NCI-H82 (cell line): ENCODE measurements around the gene FAM186B.

Experiments used
- DNase-seq: peaks from one replicate; lab custom pipeline; 2025; lab: John Stamatoyannopoulos, UW

The FAM186B gene

DNA sequence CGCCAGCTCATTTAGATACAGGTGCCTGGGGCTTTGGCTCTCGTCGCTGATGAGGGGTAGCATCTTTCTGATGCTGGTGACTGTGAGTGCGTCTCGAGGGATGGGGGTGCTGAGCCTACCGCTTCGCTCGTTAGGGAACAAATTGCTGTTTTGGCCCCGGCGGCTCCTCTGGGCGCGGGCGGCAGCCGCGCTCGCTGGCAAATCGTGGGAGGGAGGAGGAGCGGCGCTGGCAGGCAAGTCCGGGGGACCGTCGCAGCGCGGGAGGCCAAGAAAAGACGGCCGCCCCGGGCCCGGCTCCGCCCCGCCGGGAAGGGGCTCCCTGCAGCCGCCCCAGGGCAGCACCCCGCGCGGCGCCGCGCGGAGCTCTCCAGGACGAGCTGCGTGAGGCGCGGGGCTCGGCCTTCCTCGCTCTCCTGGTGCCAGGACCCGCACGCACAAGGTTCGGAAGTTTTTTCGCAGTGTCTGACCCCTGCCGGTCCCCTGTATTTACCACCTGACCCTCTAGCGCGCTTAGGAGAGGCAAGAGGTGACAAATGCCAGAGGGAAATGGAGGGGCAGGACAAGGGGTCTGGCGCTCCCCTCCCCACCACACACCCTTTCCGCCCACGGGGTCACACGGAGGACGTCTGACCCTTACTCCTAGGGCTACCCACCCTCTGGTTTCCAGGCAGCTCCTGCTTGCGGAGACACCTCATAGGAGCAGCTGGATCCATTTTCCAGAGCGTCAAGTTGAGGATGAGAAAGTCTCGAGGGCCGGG, 67.5 kb downstream of the FAM186B start:
- DNase-seq, result peak; percentile 68
